Stimulated activated CD8-positive, alpha-beta memory T cell treated with anti-CD3 and anti-CD28 coated beads, Interleukin-4, amount 100 ng/mL, for 4 hours (primary cell): Measurements from ENCODE around the gene CARMIL1.

ENCODE experiments used
- DNase-seq, 2 donors: peaks; one replicate each; pipeline ENCODE4 v3.0.0-alpha.2; 2020; ENCODE audit warnings: low read depth in 2 of 2, low spot score in 1 of 2

The CARMIL1 gene

GRCh38 chr6:25307805-25308494, 28.8 kb downstream of the CARMIL1 start:
- DNase-seq, result no peak

- DNase-seq, result no peak
Measured at GRCh38 chr6:25309886-25310285, 30.7 kb downstream of the CARMIL1 start.

GRCh38 chr6:25311331-25311840, 32.2 kb downstream of the CARMIL1 start:
- DNase-seq, result no peak

DNA sequence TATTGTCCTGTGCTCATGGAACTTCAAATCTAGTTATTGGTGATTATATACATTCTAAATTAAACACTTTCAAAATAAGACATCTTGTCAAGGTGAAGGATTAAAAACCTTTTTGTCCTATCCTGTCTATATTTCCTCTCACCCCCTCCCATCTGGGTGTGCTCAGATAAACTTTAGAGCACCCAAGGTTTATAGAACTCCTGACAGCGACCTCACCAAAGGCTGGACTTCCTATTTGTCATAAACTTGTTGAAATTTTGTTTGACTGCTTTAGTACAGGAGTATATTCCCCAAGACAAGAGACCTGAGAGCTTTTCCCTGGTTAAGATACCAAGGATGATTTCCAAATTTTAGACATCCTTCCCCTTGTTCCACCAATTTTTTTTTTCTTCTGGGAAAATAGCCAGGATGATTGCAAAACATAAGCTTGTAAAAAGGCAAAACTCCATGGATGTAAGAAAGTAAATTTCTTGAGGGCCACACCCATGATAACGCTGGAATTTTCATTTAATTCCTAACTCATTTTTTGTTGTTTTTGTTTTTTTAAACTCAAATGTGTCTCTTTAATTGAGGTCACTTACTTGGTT, 33.0 kb downstream of the CARMIL1 start:
- DNase-seq, result no peak

DNA sequence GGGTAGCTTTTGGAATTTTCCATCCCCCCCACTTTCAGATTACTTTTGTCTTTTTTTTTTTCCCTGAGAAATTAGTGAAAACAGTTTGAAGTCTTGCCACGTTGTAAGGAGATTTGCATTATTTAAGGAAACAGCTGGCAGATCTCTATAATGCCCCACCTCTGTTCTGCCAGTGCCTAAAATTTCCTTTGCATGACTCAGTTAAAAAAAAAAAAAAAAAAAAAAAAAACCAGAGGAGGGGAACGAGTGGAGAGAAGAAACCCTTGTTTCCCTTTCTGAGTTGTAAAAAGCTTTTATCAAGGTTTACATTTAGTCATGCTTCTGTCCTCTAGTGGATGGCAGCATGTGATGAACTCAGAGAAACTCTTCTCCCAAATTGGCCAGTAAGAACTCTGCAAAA, 33.5 kb downstream of the CARMIL1 start:
- DNase-seq, result no peak

DNA sequence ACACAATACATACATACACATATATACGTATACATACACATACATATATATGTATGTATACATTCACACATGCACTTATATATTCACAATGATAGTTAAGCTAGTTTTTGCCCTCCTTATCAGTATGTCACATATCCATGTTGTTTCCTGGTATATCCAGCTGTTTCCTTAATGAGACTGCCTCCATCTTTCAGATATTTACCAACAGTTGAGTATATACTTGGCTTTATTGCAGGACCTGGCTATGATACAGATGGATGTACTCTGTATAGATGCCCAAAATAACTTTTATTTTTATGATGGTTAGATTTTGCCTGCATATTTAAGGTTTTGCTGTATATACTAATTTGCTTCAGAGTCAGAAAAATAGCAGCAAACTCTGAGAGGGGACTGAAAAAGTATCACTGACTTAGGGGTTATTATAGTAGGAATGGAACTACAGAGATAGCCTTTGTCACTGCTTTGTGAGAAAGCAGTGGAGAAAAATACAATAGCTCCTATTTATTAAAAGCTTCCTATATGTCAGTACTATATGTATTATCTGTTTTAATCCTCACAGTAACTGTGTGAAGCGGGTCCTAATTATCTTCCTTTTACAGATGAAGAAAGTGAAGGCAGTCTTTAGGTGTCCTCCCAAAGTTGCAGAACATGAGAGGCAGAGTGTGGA, 35.5 kb downstream of the CARMIL1 start:
- no peak for DNase-seq

DNA sequence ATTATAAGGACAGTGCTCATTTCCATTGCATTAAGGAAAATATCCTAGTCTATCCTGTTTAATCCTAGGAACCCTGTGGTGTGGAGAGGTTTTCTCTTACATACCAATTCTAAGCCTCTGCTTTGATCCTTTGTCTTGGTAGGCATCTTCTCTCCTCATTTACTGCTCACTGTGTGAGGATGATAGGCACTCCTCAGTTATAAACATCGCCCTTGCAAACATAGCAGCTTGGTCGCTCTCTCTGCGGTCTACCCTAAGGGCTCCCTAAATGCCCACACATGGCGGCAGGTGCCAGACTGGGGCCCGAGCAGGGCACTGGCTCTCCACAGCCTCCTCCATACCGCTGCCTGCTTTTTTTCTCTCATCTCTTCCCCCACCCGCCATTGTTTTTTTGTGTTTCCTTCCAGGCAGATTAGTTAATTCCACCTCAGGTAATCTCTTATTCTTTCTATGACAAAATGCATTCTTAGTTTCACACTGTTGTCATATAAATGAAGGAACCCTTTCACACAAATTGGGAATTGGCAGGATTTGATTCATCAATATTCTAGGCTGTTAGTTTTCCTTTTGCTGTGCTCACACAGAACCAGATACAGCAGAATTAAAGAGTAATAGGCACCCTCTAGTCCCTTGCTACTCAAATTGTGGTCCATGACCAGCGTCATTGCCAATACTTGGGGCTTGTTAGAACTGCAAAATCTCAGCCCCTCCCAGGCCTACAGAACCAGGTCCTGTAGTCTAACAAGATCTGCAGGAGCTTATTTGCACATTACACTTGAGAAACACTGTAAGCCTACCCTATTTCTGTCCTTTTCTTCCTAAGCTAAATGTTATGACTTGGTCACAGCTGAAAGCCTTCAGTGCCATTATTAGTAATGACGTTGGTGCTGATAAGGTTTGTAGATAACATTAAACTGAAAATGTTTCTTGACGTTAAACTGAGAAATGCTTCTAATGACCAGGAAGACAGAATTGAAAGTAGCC, 36.3 kb downstream of the CARMIL1 start:
- DNase-seq, result no peak

DNA sequence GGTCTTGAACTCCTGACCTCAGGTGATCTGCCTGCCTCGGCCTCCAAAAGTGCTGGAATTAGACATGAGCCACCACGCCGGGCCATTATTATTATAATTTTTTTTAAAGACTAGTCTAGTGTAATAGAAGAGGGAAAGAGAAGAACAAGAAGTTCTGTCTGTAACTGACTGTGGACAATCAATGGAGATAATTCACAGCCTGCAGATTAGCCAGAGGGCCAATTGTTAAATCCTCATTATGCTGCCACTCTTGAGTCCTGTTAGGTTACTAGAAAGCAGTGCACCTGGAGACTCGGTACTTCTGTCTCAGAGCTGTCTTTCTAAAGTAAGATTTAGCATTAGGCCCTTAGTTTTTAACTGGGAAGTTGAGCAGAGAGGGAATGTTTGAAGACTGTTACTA, 37.5 kb downstream of the CARMIL1 start:
- no peak for DNase-seq

DNA sequence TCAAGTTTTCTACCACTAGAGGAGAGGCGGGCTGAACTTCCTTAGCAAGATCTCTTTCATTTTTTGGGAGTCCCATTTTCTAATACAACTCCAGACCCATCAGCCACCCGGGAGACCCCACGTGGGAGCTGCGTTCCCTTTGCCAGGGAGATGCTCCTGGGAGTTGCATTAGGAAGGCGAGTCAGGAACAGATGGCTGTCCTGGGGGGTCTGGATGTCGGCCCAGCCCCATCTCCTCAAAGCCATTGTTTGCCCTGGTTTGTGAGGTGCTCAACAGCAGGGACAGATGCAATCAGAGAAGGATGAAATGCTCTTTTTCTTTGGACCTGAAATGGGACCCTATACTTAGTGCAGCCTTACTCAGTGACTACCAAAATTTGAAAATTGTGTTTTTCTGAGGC, 39.4 kb downstream of the CARMIL1 start:
- DNase-seq, result no peak

GRCh38 chr6:25320459-25320858, 41.3 kb downstream of the CARMIL1 start:
- no peak for DNase-seq

- DNase-seq, result no peak
Measured at GRCh38 chr6:25322692-25323091, 43.5 kb downstream of the CARMIL1 start.

GRCh38 chr6:25324066-25324762, 45.0 kb downstream of the CARMIL1 start:
- no peak for DNase-seq

DNA sequence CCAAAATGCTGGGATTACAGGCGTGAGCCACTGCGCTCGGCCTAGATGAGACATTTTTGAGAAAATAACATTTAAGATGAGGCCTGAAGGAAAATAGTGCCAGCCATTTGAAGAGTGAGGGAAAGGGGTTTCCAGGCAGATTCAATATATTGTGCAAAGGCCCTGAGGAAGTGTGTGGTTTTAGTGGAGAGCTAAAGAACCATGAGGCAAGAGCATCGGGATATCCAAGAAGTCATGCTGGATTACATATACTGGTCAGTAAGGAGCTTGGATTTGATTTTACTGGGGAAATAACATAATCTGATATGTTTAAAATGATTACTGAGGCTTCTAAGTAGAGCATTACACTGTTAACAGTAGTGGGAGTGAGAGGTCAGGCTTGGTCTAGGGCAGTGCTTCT, 47.0 kb downstream of the CARMIL1 start:
- no peak for DNase-seq

GRCh38 chr6:25326960-25327359, 47.8 kb downstream of the CARMIL1 start:
- no peak for DNase-seq

DNA sequence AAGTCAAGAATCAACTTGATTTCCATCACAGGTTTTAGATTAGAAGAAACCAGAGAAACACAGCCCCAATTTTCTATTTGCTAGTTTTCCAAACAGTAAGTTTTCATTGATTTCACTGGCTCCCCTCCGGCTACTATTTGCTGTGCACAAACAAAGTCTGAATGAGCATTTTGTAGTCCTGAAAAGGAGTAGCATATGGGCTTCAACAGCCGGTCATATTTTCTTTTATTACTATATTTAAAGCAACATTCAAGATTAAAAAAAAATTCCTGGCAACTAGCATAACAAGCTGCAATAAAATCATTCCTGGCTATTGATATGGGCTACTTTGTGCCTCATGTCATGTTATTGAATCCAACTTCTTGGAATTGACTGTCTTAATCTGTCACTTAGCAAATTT, 48.3 kb downstream of the CARMIL1 start:
- no peak for DNase-seq

GRCh38 chr6:25329161-25329817, 50.1 kb downstream of the CARMIL1 start:
- no peak for DNase-seq

- no peak for DNase-seq
Measured at GRCh38 chr6:25329982-25330381, 50.8 kb downstream of the CARMIL1 start.

GRCh38 chr6:25330796-25331685, 51.9 kb downstream of the CARMIL1 start:
- DNase-seq, result no peak

DNA sequence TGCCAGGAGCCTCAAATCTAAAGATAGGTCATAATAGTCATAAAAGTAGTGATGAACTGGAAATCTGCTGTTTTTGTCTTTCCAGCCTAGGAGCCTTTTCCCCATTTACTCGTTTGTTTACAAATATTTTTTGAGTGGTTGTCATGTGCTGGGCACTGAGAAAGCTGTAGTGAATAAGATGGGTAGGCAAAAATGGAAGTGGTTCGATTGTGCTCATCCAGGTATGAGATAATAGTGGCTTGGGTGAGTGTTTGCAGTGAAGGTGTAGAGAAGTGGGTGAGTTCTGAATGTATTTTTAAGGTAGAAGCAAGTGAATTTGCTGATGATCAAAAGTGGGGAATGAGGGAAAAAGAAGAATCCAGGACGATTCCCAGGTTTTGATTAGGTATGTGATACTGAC, 53.0 kb downstream of the CARMIL1 start:
- no peak for DNase-seq
